Neural cell (in vitro differentiated cells): Measurements from ENCODE around the gene KCTD16.

Experiments
- EP300 ChIP-seq: fragments of 450-650 bp; conservative IDR thresholded peaks from 2 replicates; pipeline ENCODE4 v1.6.1; 2014; ENCODE audit warnings: antibody characterized with exemption, mild to moderate bottlenecking, moderate library complexity; ENCODE audit not compliant: poor library complexity, severe bottlenecking
- EZH2 ChIP-seq: fragments of 200-600, 300-800 bp; shearing (Covaris generic), sonication (generic); IDR thresholded peaks from 2 replicates; pipeline ENCODE4 v1.6.1; 2014; ENCODE audit warnings: antibody characterized with exemption, low read length, borderline replicate concordance, mild to moderate bottlenecking; ENCODE audit not compliant: insufficient read depth, poor library complexity, severe bottlenecking
- MXI1 ChIP-seq: fragments of 450-650 bp; conservative IDR thresholded peaks from 2 replicates; pipeline ENCODE4 v1.6.1; 2014; ENCODE audit warnings: antibody characterized with exemption, mild to moderate bottlenecking; ENCODE audit not compliant: poor library complexity, severe bottlenecking
- POLR2AphosphoS5 ChIP-seq: IDR thresholded peaks from 2 replicates; pipeline ENCODE4 v1.6.1; 2012
- SMC3 ChIP-seq: fragments of 450-650 bp; conservative IDR thresholded peaks from 2 replicates; pipeline ENCODE4 v1.6.1; 2014; ENCODE audit warnings: antibody characterized with exemption, mild to moderate bottlenecking, moderate library complexity; ENCODE audit not compliant: poor library complexity
- TF ChIP-seq, protein P1 (sequence below): fragments of 450-650 bp; IDR thresholded peaks from 2 replicates; pipeline ENCODE4 v1.5.1; 2014; ENCODE audit warnings: antibody characterized with exemption, mild to moderate bottlenecking, moderate library complexity; ENCODE audit not compliant: poor library complexity, severe bottlenecking

- TF ChIP-seq, protein P1, sequence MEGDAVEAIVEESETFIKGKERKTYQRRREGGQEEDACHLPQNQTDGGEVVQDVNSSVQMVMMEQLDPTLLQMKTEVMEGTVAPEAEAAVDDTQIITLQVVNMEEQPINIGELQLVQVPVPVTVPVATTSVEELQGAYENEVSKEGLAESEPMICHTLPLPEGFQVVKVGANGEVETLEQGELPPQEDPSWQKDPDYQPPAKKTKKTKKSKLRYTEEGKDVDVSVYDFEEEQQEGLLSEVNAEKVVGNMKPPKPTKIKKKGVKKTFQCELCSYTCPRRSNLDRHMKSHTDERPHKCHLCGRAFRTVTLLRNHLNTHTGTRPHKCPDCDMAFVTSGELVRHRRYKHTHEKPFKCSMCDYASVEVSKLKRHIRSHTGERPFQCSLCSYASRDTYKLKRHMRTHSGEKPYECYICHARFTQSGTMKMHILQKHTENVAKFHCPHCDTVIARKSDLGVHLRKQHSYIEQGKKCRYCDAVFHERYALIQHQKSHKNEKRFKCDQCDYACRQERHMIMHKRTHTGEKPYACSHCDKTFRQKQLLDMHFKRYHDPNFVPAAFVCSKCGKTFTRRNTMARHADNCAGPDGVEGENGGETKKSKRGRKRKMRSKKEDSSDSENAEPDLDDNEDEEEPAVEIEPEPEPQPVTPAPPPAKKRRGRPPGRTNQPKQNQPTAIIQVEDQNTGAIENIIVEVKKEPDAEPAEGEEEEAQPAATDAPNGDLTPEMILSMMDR: no peak
- TF ChIP-seq EZH2: no peak
- TF ChIP-seq MXI1: no peak
- TF ChIP-seq SMC3: no peak
- no peak for TF ChIP-seq POLR2AphosphoS5
- no peak for TF ChIP-seq EP300
Measured at GRCh38 chr5:144232285-144232684, 61.6 kb downstream of the KCTD16 start.
